PC-9 (cell line): ENCODE results near the gene ATP13A3.

Source experiments
- EZH2 ChIP-seq: fragments of 200-600 bp; sonication (generic); IDR thresholded peaks from 2 replicates; pipeline ENCODE4 v1.8.0; 2017; ENCODE audit warnings: antibody characterized with exemption, low read depth
- TF ChIP-seq, protein P1 (sequence below): fragments of 200-600 bp; sonication (generic); conservative IDR thresholded peaks from 2 replicates; pipeline ENCODE4 v1.6.1; 2017; ENCODE audit warnings: mixed run types, antibody characterized with exemption, mild to moderate bottlenecking, moderate library complexity

DNA sequence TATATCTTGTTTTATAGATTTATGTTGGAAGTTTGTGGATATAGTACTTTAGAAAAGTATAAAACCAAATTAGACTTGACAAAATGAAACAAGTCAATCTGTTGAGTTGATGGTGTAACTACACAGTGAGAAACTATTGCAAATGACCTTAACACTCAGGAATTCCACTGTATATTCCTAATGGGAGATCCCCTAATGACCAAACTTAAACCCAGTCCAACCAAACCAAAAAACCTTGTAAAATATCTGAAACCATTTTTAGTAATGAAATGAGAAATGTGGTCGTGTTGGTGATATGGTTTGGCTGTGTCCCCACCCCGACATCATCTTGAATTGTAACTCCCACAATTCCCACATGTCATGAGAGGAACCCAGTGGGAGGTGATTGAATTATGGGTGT, 31.9 kb upstream of the ATP13A3 start:
- TF ChIP-seq, protein P1, sequence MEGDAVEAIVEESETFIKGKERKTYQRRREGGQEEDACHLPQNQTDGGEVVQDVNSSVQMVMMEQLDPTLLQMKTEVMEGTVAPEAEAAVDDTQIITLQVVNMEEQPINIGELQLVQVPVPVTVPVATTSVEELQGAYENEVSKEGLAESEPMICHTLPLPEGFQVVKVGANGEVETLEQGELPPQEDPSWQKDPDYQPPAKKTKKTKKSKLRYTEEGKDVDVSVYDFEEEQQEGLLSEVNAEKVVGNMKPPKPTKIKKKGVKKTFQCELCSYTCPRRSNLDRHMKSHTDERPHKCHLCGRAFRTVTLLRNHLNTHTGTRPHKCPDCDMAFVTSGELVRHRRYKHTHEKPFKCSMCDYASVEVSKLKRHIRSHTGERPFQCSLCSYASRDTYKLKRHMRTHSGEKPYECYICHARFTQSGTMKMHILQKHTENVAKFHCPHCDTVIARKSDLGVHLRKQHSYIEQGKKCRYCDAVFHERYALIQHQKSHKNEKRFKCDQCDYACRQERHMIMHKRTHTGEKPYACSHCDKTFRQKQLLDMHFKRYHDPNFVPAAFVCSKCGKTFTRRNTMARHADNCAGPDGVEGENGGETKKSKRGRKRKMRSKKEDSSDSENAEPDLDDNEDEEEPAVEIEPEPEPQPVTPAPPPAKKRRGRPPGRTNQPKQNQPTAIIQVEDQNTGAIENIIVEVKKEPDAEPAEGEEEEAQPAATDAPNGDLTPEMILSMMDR: no peak
- no peak for TF ChIP-seq EZH2
